Glomerular visceral epithelial cell (primary cell): Measurements from ENCODE around the gene SREBF1.

Experiments
- DNase-seq: peaks from one replicate; pipeline ENCODE4 v3.0.0-alpha.2; 2016; ENCODE audit errors: extremely low spot score

The SREBF1 gene

DNA sequence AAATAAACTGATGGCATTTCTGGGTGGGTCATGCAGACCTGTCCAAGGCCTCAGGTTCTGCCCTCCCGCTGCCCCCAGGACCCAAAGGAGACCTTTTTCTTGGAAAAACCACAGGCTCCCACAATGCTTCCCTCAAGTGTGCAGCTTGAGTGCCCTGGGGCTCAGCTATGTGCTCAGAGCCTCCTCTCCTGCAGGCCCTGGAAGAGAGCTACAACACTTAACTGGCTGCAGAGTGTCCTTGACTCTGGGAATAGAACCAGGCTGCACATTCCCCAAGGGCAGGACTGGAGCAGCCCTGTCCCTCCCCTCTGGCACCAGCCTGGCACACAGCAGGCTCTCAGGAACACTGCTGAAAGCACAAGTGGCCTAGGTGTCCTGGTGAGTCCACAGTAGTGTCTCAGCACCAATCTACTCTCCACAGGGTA, 4.8 kb upstream of the SREBF1 start:
- no peak for DNase-seq

GRCh38 chr17:17840751-17841591, 4.2 kb upstream of the SREBF1 start:
- peak; percentile 55 for DNase-seq

DNA sequence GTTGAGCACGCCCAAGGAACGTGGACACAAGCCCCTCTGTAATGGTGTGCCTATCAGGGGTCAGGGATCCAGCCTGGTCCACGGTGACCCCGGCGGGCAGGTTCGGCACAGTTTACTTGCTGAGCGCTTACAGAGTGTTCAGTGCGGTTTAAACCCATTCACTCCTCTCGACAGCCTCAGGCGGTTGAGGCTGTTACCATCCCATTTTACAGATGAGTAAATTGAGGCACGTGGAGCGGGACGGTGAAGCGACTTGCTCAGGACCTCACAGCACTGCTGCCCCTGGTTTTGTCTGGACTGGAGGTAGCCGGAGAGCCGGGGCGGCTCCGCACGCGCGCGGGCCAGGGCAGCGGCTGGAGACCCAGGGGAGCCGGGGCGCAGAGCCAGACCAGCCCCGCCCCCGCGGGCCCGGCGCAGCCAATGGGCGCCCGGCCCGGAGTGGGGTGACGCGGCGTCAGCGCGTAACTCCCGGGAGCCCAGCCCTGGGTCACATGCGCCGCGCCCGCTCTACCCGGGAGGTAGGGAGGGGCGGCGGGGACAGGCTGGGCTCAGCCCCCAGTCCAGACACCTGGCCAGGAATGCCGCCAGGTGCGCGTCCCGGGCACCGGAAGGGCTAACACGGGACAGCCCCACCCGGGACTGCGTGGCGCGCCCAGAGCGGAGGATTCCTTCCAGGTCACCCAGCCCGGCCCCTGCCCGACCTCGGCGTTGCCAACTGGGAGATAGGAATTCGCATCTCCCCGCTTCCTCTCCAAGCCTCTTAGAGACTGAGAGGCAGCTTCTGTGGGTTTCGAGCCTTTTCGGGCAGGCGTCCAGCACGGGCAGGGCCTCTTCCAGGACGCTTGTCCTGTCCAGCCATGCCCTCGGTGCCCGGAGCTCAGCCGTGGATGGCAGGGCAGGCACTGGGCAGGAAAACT, 3.3 kb upstream of the SREBF1 start:
- peak; percentile 94 for DNase-seq

GRCh38 chr17:17837966-17838962, 1.5 kb upstream of the SREBF1 start:
- no peak for DNase-seq

GRCh38 chr17:17837380-17837821, 615 bp upstream of the SREBF1 start:
- peak; percentile 58 for DNase-seq

- peak; percentile 96 for DNase-seq
Observed at GRCh38 chr17:17836250-17836817, 452 bp downstream of the SREBF1 start.

GRCh38 chr17:17835415-17836249, 1.2 kb downstream of the SREBF1 start:
- no peak for DNase-seq

DNA sequence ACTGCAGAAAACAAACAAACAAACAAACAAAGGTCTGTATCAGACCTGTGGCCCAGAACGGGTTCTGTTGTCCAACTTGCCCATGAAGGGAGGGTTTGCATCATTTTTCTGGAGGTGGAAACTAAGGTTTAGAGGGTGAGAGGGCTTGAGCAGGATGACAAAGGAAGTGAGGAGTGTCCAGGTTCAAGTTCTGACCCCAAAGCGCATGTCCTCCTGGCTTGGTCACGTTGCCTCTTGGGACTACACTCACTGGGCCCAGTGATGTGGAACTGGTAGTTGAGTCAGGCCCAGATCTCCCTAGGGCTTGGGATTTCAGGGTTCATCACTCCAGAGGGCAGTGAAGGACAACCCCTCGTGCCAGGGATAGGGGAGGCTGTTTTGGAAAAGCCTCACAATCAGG, 1.8 kb downstream of the SREBF1 start:
- no peak for DNase-seq

- no peak for DNase-seq
Observed at GRCh38 chr17:17833658-17834357, 3.0 kb downstream of the SREBF1 start.

DNA sequence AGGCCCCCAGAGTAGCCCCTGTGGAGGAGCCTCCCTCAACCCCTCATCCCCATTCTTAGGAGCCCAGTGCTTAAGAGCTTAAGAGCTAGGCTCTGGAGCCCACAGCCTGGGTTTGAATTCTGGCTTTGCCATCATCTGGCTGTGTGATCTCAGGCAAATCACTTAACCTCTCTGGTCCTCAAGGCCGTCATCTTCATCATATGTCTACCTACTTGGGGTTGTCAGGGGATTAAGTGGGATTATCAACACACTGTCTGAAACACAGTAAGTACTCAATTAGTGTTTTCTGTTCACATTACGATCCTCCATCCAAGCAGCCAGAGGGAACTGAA, 4.8 kb downstream of the SREBF1 start:
- no peak for DNase-seq

DNA sequence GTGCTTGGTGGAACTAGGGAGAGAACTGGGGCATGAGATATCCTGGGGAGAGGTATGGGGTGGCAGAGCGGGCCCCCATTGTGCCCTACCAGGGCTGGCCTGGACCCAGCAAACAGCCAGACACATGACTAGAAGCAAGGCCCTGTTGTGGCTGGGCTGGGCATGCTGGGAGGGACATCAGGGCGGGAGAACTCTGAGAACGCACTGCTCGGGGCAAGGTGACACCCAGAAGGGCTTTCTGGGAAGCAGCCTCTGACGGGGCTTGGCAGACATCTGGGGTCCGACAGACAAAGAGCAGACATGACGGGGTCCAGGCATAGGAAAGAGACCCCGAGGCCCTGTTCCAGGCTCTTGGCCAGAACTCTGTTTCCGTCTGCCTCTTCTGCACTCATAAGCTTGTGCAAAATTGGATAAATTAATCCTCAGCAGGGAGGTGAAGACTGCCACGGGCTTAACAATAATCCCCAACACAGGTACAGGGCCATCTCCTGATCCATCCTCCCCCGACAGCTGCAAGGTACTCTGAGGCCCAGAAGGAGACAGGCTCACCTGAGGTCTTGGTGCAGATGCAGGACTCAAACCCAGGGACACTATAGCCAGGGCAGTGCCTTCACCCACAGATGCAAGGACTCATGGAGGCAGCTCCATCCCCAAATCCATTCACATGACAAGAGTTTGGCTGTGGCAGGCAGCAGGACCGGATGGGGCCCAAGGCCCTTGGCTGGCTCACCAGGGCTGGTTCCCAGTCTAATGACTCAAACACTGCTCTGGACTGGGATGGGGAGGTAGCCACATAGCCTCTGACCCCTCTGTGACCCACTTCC, 5.4 kb downstream of the SREBF1 start:
- DNase-seq: no peak

DNA sequence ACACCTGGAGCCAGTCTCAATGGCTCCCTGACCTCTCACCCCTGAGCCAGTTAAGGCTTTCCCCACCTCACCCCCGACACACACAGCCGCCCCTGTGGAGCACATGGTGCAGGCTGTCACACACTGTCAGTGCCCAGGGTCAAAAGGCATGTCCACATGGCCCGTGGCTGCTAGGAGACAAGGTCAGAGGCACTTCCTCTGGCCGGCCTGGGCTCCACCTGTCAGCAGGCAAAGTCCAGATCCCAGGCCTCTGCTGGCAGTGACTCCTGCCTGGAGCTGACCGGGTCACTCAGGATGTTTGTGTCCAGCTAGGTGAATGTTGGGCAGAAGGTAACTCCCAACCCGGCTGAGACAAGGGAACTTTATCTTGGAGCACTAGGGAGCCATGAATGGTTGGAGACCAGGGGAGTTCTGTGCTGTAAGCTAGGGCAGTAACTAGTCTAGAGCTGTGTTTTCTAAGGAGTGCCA, 6.0 kb downstream of the SREBF1 start:
- DNase-seq: no peak

DNA sequence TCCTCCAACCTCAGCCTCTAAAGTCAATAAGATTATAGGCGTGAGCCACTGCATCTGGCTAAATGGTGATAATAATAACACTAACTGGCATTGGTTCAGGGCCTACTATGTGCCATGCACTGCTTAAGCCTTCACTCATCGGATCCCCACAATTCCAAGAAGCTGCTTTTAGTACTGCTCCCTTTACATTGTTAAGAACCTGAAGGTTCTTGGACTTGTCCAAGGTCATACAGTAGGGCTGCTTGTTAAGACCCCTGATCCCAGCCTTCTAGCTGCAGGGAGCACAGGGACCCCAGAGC, 6.6 kb downstream of the SREBF1 start:
- DNase-seq: no peak

DNA sequence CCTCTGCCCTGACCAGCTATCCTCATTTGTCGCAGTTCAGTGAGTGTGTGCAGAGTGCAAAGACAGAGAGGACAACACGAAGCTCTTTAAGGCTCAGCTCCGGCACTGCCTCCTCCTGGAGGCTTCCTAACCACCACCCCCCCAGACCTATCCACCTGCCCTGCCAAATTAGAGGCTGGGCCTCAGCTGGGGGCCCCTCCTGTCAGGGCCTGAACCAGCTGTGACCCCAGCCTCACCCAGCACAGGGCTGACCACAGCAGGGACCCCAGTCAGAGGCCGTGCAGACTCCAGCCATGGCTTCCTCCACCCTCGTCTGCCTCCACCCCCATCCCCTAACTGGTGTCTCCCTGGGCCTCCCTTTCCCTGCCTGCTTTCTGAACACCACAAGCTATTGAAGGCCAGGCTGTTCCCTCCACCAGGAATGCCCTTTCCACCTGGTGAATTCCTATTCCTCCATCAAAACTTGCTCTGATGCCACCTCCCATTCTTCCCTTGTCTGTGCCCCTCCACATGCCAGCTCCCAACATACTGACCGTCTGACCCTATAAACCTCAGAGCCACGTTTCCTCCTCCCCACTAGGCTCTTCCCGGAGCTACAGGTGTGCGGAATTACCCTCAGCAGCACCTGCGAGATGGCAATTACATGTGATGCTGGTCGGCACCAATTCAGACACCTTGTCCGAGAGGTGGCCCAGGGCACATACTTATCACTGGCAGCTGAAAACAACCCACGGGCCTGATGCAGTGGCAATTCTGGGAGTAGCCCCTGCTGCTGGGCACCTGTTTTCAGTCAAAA, 8.8 kb downstream of the SREBF1 start:
- no peak for DNase-seq

GRCh38 chr17:17826942-17827785, 9.6 kb downstream of the SREBF1 start:
- no peak for DNase-seq

- DNase-seq: no peak
Observed at GRCh38 chr17:17826342-17826713, 10.5 kb downstream of the SREBF1 start.
